ENCODE results near the gene WSCD1.

WSCD1 gene

DNA sequence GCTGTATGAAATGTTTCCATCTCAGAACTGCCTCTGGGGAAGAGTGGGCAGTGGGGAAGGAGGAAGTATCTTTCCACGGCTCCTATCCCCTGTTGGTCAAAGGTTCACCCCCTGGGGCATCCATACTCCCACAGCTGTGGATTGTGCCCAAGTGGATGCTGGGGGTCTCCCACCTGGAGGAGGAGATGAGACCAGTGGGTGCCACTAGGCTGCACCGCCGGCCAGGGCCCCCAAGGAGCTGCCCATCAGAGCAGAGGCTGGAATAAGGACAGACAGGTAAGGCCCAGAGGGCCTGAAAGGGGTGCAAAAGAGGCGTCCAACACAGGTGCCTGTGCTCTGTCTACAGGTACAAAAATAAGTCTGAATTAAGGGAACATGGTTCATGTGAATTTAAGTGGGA is 87.5 kb downstream of the WSCD1 start:
- Histone ChIP-seq H3K18ac (ENCODE audit: low read length) (no peak overlapping the region), H3K14ac (ENCODE audit: low read length) (no peak overlapping the region), H3K9ac (ENCODE audit: low read depth, low read length, poor library complexity) (no peak overlapping the region), H3K4me2 (ENCODE audit: insufficient read depth, low read length, poor library complexity, severe bottlenecking) (no peak overlapping the region), H2BK5ac (ENCODE audit: low read length) (no peak overlapping the region), H3K79me1 (ENCODE audit: low read depth, low read length) (no peaks in the 10 kb centered on the region), H3K23ac (ENCODE audit: low read depth, low read length, poor library complexity) (no peak overlapping the region), H2BK15ac (ENCODE audit: low read length) (no peak overlapping the region), H3K4ac (ENCODE audit: low read length) (no peak overlapping the region), H2BK12ac (ENCODE audit: low read length) (no peak overlapping the region), H4K91ac (ENCODE audit: low read depth, low read length, poor library complexity) (no peak overlapping the region), H3K27me3 (ENCODE audit: control insufficient read depth in 3 of 3, insufficient read depth in 3 of 3, low read depth in 1 of 3, low read length in 3 of 3) (no peaks in the 10 kb centered on the region), H4K8ac (ENCODE audit: low read depth, low read length) (no peak overlapping the region), H3K4me1 (ENCODE audit: control insufficient read depth in 2 of 2, insufficient read depth in 1 of 2, low read depth in 1 of 2, low read length in 2 of 2) (peaks cover 10 to 38% of the 10 kb centered on the region in 2 donors), H2AFZ (ENCODE audit: low read length) (no peak overlapping the region), H3K9me3 (replicated peaks in 1 of 2; ENCODE audit: control insufficient read depth in 2 of 2, insufficient read depth in 1 of 2, low read depth in 1 of 2, low read length in 2 of 2) (no peaks in the 10 kb centered on the region), H2AK5ac (ENCODE audit: low read depth, low read length) (peak overlapping the region; percentile 60), H3K27ac (replicated peaks; ENCODE audit: low read length) (no peak overlapping the region), H3K4me3 (ENCODE audit: low read length in 2 of 2) (no peak overlapping the region), H3K36me3 (replicated peaks in 1 of 2; ENCODE audit: control insufficient read depth in 2 of 2, insufficient read depth in 2 of 2, low read length in 2 of 2) (no peaks in the 10 kb centered on the region), H2BK120ac (ENCODE audit: low read depth, low read length) (no peak overlapping the region)
- no peak for DNase-seq (ENCODE audit: low spot score)
- WGBS, 2 donors (ENCODE audit: extremely low coverage in 2 of 2, insufficient read length in 2 of 2, insufficient replicate concordance in 1 of 2): no CpG with 5 or more reads among the region's 4 CpGs

DNA sequence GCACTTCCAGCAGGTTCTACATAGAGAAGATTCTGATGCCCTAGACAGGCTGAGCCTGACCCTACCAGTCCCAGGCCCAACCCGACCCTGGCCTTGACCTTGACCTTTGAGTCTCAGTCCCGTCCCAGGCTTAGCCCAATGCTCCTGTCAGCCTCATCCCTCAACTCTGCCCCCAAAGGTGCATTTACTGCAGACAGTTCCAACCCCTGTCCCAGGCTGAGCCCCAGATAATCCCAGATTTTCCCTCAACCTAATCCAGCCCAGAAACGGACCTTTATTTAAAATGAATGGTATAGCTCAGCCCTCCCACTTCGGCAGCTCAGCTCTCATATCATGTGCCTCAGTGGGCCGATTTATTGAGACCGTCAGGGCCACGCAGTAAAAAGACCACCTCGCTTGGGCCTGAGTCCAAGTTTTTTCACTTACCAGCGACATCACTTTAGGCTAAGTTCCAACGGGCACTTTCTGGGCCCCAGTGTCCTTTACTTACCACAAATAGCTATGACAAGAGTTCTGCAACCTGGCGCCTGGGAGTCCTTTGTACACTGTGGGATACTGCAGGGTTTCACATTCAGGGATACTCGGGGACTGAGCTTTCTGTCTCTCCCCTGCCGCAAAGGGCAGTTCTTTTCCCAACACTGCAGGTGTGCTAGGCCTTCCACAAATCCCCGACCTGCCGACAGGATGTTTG is 89.5 kb downstream of the WSCD1 start:
- H3K4me3 ChIP-seq (ENCODE audit: low read length in 2 of 2): peak overlapping the region in 1 of 2 donors; percentile 39
- no peaks in the 10 kb centered on the region for H3K9me3 ChIP-seq (replicated peaks in 1 of 2; ENCODE audit: control insufficient read depth in 2 of 2, insufficient read depth in 1 of 2, low read depth in 1 of 2, low read length in 2 of 2)
- H3K9ac ChIP-seq (ENCODE audit: low read depth, low read length, poor library complexity): no peak overlapping the region
- H2BK5ac ChIP-seq (ENCODE audit: low read length): no peak overlapping the region
- peak overlapping the region; percentile 15 for H3K18ac ChIP-seq (ENCODE audit: low read length)
- H3K14ac ChIP-seq (ENCODE audit: low read length): no peak overlapping the region
- no CpG with 5 or more reads among the region's 15 CpGs for WGBS, 2 donors (ENCODE audit: extremely low coverage in 2 of 2, insufficient read length in 2 of 2, insufficient replicate concordance in 1 of 2)
- no peak overlapping the region for H4K91ac ChIP-seq (ENCODE audit: low read depth, low read length, poor library complexity)
- H2AFZ ChIP-seq (ENCODE audit: low read length): peak overlapping the region; percentile 75
- H3K27me3 ChIP-seq (ENCODE audit: control insufficient read depth in 3 of 3, insufficient read depth in 3 of 3, low read depth in 1 of 3, low read length in 3 of 3): no peaks in the 10 kb centered on the region
- no peak overlapping the region for H3K4me2 ChIP-seq (ENCODE audit: insufficient read depth, low read length, poor library complexity, severe bottlenecking)
- H3K79me1 ChIP-seq (ENCODE audit: low read depth, low read length): no peaks in the 10 kb centered on the region
- peaks cover 14 to 48% of the 10 kb centered on the region in 2 donors for H3K4me1 ChIP-seq (ENCODE audit: control insufficient read depth in 2 of 2, insufficient read depth in 1 of 2, low read depth in 1 of 2, low read length in 2 of 2)
- H3K36me3 ChIP-seq (replicated peaks in 1 of 2; ENCODE audit: control insufficient read depth in 2 of 2, insufficient read depth in 2 of 2, low read length in 2 of 2): no peaks in the 10 kb centered on the region
- no peak overlapping the region for H3K4ac ChIP-seq (ENCODE audit: low read length)
- no peak overlapping the region for H2AK5ac ChIP-seq (ENCODE audit: low read depth, low read length)
- no peak overlapping the region for H2BK120ac ChIP-seq (ENCODE audit: low read depth, low read length)
- no peak overlapping the region for H3K23ac ChIP-seq (ENCODE audit: low read depth, low read length, poor library complexity)
- H4K8ac ChIP-seq (ENCODE audit: low read depth, low read length): no peak overlapping the region
- H2BK15ac ChIP-seq (ENCODE audit: low read length): no peak overlapping the region
- no peak overlapping the region for H3K27ac ChIP-seq (replicated peaks; ENCODE audit: low read length)
- H2BK12ac ChIP-seq (ENCODE audit: low read length): no peak overlapping the region
- no peak for DNase-seq (ENCODE audit: low spot score)

GRCh38 chr17:6160232-6160555 is 90.0 kb downstream of the WSCD1 start:
- Histone ChIP-seq H3K18ac (ENCODE audit: low read length) (no peak overlapping the region), H3K27ac (replicated peaks; ENCODE audit: low read length) (no peak overlapping the region), H3K14ac (ENCODE audit: low read length) (no peak overlapping the region)

DNA sequence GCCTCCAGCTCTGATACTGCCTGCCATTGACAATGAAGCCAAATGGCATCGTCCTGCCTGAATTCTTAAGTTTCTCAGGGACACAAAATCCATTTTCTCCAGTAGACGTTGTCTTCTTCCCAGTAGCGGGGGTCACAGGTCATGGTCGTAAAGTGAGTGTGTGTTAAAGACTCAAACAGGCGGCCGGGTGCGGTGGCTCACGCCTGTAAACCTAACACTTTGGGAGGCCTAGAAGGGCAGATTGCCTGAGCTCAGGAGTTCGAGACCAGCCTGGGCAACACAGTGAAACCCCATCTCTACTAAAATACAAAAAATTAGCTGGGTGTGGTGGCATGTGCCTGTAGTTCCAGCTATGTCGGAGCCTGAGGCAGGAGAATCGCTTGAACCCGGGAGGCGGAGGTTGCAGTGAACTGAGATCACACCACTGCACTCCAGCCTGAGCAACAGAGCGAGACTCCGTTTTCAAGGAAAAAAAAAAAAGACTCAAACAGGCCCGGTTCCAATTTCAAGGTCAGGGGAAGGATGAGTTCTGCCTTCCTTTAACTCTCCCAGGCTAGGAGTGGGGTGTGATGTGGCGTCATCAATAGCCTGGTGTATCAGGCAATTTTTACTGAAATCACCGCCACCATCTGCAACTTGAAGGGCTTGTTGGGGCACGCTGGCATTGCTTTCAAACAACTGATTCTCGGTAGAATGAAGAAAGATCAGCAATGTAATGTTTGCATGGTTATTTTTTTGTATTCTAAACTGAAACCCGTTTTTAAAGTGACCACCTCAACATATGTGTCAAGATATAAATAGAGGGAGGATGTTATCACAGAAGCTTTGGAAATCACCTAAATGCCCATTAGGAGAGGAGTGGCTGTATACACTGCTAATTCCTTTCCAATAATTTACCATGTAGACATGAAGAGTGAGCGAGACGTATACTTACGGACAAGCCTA is 91.0 kb downstream of the WSCD1 start:
- no peak overlapping the region for H3K14ac ChIP-seq (ENCODE audit: low read length)
- H3K9me3 ChIP-seq (replicated peaks in 1 of 2; ENCODE audit: control insufficient read depth in 2 of 2, insufficient read depth in 1 of 2, low read depth in 1 of 2, low read length in 2 of 2): no peaks in the 10 kb centered on the region
- no peak overlapping the region for H2AFZ ChIP-seq (ENCODE audit: low read length)
- H2BK120ac ChIP-seq (ENCODE audit: low read depth, low read length): no peak overlapping the region
- DNase-seq (ENCODE audit: low spot score): no peak
- H3K9ac ChIP-seq (ENCODE audit: low read depth, low read length, poor library complexity): no peak overlapping the region
- no peak overlapping the region for H3K4ac ChIP-seq (ENCODE audit: low read length)
- H2BK12ac ChIP-seq (ENCODE audit: low read length): no peak overlapping the region
- no peak overlapping the region for H3K27ac ChIP-seq (replicated peaks; ENCODE audit: low read length)
- no peaks in the 10 kb centered on the region for H3K36me3 ChIP-seq (replicated peaks in 1 of 2; ENCODE audit: control insufficient read depth in 2 of 2, insufficient read depth in 2 of 2, low read length in 2 of 2)
- no peak overlapping the region for H3K23ac ChIP-seq (ENCODE audit: low read depth, low read length, poor library complexity)
- no peaks in the 10 kb centered on the region for H3K79me1 ChIP-seq (ENCODE audit: low read depth, low read length)
- H4K8ac ChIP-seq (ENCODE audit: low read depth, low read length): no peak overlapping the region
- no peak overlapping the region for H2AK5ac ChIP-seq (ENCODE audit: low read depth, low read length)
- WGBS, 2 donors (ENCODE audit: extremely low coverage in 2 of 2, insufficient read length in 2 of 2, insufficient replicate concordance in 1 of 2): no CpG with 5 or more reads among the region's 24 CpGs
- peaks cover 14 to 48% of the 10 kb centered on the region in 2 donors for H3K4me1 ChIP-seq (ENCODE audit: control insufficient read depth in 2 of 2, insufficient read depth in 1 of 2, low read depth in 1 of 2, low read length in 2 of 2)
- H3K27me3 ChIP-seq (ENCODE audit: control insufficient read depth in 3 of 3, insufficient read depth in 3 of 3, low read depth in 1 of 3, low read length in 3 of 3): no peaks in the 10 kb centered on the region
- H2BK15ac ChIP-seq (ENCODE audit: low read length): no peak overlapping the region
- H4K91ac ChIP-seq (ENCODE audit: low read depth, low read length, poor library complexity): no peak overlapping the region
- H3K18ac ChIP-seq (ENCODE audit: low read length): no peak overlapping the region
- no peak overlapping the region for H3K4me3 ChIP-seq (ENCODE audit: low read length in 2 of 2)
- no peak overlapping the region for H3K4me2 ChIP-seq (ENCODE audit: insufficient read depth, low read length, poor library complexity, severe bottlenecking)
- no peak overlapping the region for H2BK5ac ChIP-seq (ENCODE audit: low read length)

More at GRCh38 chr17:6160232-6160555, 90.0 kb downstream of the WSCD1 start:
- no peak overlapping the region for H3K4ac ChIP-seq (ENCODE audit: low read length)
- no peak overlapping the region for H2AK5ac ChIP-seq (ENCODE audit: low read depth, low read length)
- H3K27me3 ChIP-seq (ENCODE audit: control insufficient read depth in 3 of 3, insufficient read depth in 3 of 3, low read depth in 1 of 3, low read length in 3 of 3): no peaks in the 10 kb centered on the region
- H3K4me3 ChIP-seq (ENCODE audit: low read length in 2 of 2): peak overlapping the region in 1 of 2 donors; percentile 39
- H2BK5ac ChIP-seq (ENCODE audit: low read length): no peak overlapping the region
- no peak overlapping the region for H2BK15ac ChIP-seq (ENCODE audit: low read length)
- H3K4me1 ChIP-seq (ENCODE audit: control insufficient read depth in 2 of 2, insufficient read depth in 1 of 2, low read depth in 1 of 2, low read length in 2 of 2): peaks cover 14 to 48% of the 10 kb centered on the region in 2 donors
- no CpG with 5 or more reads among the region's 8 CpGs for WGBS, 2 donors (ENCODE audit: extremely low coverage in 2 of 2, insufficient read length in 2 of 2, insufficient replicate concordance in 1 of 2)
- H3K4me2 ChIP-seq (ENCODE audit: insufficient read depth, low read length, poor library complexity, severe bottlenecking): no peak overlapping the region
- H3K9me3 ChIP-seq (replicated peaks in 1 of 2; ENCODE audit: control insufficient read depth in 2 of 2, insufficient read depth in 1 of 2, low read depth in 1 of 2, low read length in 2 of 2): no peaks in the 10 kb centered on the region
- H3K79me1 ChIP-seq (ENCODE audit: low read depth, low read length): no peaks in the 10 kb centered on the region
- no peak overlapping the region for H4K91ac ChIP-seq (ENCODE audit: low read depth, low read length, poor library complexity)
- H3K23ac ChIP-seq (ENCODE audit: low read depth, low read length, poor library complexity): no peak overlapping the region
- no peak overlapping the region for H3K9ac ChIP-seq (ENCODE audit: low read depth, low read length, poor library complexity)
- H3K36me3 ChIP-seq (replicated peaks in 1 of 2; ENCODE audit: control insufficient read depth in 2 of 2, insufficient read depth in 2 of 2, low read length in 2 of 2): no peaks in the 10 kb centered on the region
- peak overlapping the region; percentile 75 for H2AFZ ChIP-seq (ENCODE audit: low read length)
- DNase-seq (ENCODE audit: low spot score): no peak
- no peak overlapping the region for H2BK12ac ChIP-seq (ENCODE audit: low read length)
- no peak overlapping the region for H4K8ac ChIP-seq (ENCODE audit: low read depth, low read length)
- H2BK120ac ChIP-seq (ENCODE audit: low read depth, low read length): no peak overlapping the region

All from neuronal stem cell (in vitro differentiated cells).